Measurements from ENCODE around the gene GMCL2.
A peak's percentile ranks its signal among the peaks of the same experiment; 100 is the strongest.

Gene GMCL2

GRCh38 chr5:178205749-178206047 lies 18.5 kb upstream of the GMCL2 start:
- DNase-seq (ENCODE audit: low read depth), result no peak
- TF ChIP-seq, protein P1, sequence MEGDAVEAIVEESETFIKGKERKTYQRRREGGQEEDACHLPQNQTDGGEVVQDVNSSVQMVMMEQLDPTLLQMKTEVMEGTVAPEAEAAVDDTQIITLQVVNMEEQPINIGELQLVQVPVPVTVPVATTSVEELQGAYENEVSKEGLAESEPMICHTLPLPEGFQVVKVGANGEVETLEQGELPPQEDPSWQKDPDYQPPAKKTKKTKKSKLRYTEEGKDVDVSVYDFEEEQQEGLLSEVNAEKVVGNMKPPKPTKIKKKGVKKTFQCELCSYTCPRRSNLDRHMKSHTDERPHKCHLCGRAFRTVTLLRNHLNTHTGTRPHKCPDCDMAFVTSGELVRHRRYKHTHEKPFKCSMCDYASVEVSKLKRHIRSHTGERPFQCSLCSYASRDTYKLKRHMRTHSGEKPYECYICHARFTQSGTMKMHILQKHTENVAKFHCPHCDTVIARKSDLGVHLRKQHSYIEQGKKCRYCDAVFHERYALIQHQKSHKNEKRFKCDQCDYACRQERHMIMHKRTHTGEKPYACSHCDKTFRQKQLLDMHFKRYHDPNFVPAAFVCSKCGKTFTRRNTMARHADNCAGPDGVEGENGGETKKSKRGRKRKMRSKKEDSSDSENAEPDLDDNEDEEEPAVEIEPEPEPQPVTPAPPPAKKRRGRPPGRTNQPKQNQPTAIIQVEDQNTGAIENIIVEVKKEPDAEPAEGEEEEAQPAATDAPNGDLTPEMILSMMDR (IDR thresholded peaks at IDR 0.05; ENCODE audit: low read depth, low read length, missing control alignments), result no peak
- H3K4me3 ChIP-seq (ENCODE audit: low read depth, low read length), result peak overlapping the region; percentile 86

DNA sequence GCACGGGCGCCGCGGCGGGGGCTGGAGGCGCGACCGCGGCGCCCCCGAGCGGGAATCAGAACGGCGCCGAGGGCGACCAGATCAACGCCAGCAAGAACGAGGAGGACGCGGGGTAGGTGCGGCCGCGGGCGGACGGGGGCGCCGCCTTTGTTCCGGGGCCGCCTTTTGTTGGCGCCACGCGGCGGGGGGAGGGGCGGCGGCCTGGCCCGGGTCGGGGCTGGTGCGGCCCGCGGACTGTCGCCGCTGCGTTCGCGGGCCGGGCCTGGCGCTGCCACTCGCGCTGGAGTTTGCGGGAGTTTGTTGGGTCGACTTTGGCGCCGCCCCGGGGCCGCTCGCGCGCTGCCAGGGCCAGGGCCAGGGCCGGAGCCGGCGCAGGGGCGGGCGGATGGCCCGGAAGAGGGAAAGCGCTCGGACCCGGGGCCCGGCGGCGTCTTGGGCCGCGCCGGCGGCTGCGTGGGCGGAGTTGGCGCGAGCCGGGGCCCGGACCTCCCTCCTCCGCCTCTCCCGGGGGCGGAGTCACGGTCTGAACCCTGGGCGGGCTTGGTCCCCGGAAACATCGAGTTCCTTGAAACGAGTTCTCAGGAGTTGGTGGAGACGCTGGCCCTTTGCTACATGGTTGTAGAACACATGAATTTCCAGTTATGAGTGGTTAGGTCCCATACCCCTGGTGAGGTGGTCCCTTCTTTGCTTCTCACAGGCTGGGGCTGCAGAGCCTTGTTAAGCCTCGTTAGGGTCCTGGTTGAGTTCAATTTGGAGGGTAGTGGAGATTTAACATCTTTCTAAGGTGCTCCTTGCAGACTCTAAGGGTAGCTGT lies 18.0 kb upstream of the GMCL2 start:
- TF ChIP-seq, protein P1 (IDR thresholded peaks at IDR 0.05; ENCODE audit: low read depth, low read length, missing control alignments), result no peak
- peak overlapping the region; percentile 86 for H3K4me3 ChIP-seq (ENCODE audit: low read depth, low read length)
- DNase-seq (ENCODE audit: low read depth), result peak; percentile 48

DNA sequence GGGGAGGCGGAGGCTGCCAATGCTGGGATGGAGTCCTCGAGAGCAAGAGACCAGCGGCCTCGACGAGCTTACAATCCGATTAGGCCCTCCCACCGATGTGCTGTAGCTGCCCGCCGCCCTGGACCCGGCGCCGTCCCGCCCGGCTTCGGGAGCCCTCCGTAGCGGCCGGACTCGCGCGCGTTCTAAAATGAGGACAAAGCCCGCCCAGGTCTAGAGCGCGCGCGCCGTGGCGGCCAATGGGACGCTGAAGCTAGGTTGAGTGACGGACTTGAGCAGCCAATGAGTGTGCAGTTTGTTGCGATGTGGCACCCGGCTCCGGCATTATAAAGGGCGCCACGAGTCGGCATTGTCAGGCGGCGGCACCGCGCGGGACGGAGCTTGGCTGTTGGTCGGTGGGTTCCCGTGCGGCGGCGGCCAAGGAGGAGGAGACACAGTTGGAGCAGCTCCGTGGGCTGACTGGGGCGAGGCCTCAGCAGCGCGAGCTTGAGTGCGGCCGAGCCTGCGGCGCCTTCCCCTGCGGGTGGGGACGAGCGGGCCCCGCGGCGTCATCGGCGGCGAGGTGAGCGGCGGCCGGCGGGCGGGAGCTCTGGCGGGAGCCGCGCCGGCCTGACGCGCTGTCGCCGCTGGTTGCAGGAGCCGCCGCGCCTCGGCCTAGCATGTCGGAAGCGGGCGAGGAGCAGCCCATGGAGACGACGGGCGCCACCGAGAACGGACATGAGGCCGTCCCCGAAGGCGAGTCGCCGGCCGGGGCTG lies 17.2 kb upstream of the GMCL2 start, which contains the start of gene HNRNPAB:
HNRNPAB (plus strand) TSS at position 352 of the 753 bp plus-strand sequence; CDS start at position 657, 305 bp downstream.
- TF ChIP-seq, protein P1 (IDR thresholded peaks at IDR 0.05; ENCODE audit: low read depth, low read length, missing control alignments), result no peak
- peak within 1 kb of the TSS; percentile 86 for H3K4me3 ChIP-seq (ENCODE audit: low read depth, low read length)
- peak; percentile 90 for DNase-seq (ENCODE audit: low read depth)

DNA sequence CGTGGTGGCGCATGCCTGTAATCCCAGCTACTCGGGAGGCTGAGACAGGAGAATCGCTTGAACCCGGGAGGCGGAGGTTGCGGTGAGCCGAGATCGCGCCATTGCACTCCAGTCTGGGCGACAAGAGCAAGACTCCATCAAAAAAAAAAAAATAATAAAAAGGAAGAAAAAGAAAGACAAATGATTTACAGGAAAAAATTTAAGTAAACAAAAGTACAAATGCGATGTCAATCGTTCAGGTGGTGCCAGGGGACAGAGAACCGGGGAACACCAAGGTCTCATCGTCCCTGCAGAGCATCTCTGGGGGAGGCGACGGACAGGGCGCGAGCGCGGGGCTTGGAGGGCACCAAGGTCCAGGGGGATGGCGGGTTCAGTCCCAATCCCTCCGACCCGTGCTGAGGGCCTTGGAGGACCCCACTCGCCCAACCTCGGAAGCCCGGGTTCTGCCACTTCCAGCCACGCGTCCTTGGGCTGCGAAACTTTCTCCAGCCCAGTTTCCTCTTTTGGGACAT lies 16.6 kb upstream of the GMCL2 start:
- H3K4me3 ChIP-seq (ENCODE audit: low read depth, low read length), result peak overlapping the region; percentile 86
- TF ChIP-seq, protein P1 (IDR thresholded peaks at IDR 0.05; ENCODE audit: low read depth, low read length, missing control alignments), result no peak
- DNase-seq (ENCODE audit: low read depth), result no peak

GRCh38 chr5:178202541-178202940 lies 15.4 kb upstream of the GMCL2 start:
- TF ChIP-seq, protein P1 (IDR thresholded peaks at IDR 0.05; ENCODE audit: low read depth, low read length, missing control alignments), result no peak
- no peak for DNase-seq (ENCODE audit: low read depth)
- H3K4me3 ChIP-seq (ENCODE audit: low read depth, low read length), result no peak overlapping the region

- H3K4me3 ChIP-seq (ENCODE audit: low read depth, low read length), result no peak overlapping the region
- TF ChIP-seq, protein P1 (IDR thresholded peaks at IDR 0.05; ENCODE audit: low read depth, low read length, missing control alignments), result no peak
- DNase-seq (ENCODE audit: low read depth), result no peak
Observed at GRCh38 chr5:178201927-178202235, 14.7 kb upstream of the GMCL2 start.
